Tibial nerve (tissue), 4 donors: Measurements from ENCODE around the gene SHOX.

Experiments used
- EP300 ChIP-seq, 2 donors: sonication (generic); formaldehyde crosslinking; IDR thresholded peaks; one replicate each; pipeline ENCODE4 v1.6.1; 2017; ENCODE audit warnings: antibody characterized with exemption in 2 of 2, mild to moderate bottlenecking in 1 of 2
- TF ChIP-seq, protein P1 (sequence below), 5 experiments: fragments of 200-600 bp in 3 of 5; fragments of 450-650 bp in 2 of 5; sonication (generic) in 3 of 5; IDR thresholded peaks; one replicate each; pipeline ENCODE4 v1.5.1; 2016 to 2019; ENCODE audit warnings: antibody characterized with exemption in 5 of 5, mild to moderate bottlenecking in 3 of 5, moderate library complexity in 2 of 5

GRCh38 chrX:682892-683291, 52.3 kb downstream of the SHOX start:
- TF ChIP-seq, protein P1, sequence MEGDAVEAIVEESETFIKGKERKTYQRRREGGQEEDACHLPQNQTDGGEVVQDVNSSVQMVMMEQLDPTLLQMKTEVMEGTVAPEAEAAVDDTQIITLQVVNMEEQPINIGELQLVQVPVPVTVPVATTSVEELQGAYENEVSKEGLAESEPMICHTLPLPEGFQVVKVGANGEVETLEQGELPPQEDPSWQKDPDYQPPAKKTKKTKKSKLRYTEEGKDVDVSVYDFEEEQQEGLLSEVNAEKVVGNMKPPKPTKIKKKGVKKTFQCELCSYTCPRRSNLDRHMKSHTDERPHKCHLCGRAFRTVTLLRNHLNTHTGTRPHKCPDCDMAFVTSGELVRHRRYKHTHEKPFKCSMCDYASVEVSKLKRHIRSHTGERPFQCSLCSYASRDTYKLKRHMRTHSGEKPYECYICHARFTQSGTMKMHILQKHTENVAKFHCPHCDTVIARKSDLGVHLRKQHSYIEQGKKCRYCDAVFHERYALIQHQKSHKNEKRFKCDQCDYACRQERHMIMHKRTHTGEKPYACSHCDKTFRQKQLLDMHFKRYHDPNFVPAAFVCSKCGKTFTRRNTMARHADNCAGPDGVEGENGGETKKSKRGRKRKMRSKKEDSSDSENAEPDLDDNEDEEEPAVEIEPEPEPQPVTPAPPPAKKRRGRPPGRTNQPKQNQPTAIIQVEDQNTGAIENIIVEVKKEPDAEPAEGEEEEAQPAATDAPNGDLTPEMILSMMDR (IDR thresholded peaks at IDR 0.05): no peak
- no peak for TF ChIP-seq EP300 (IDR thresholded peaks at IDR 0.05)
